Esophagus squamous epithelium (tissue), 5 donors: ENCODE data around the gene POF1B. TPM values are rescaled to one million over a fixed set of nuclear protein-coding genes. Genes with fewer than 3 reads are reported as not detected.

ENCODE experiments used
- DNase-seq: peaks from one replicate; lab custom pipeline; 2025; lab: John Stamatoyannopoulos, UW
- H3K27ac ChIP-seq, 4 donors: fragments of 200-600 bp; sonication (generic); one replicate each; pipeline ENCODE4 v1.5.1; 2016 to 2019; ENCODE audit warnings: mild to moderate bottlenecking in 1 of 4
- H3K27me3 ChIP-seq, 4 donors: fragments of 200-600 bp; sonication (generic); 1 replicate in 3 of 4; 2 replicates in 1 of 4; pipeline versions ENCODE4 v1.5.1 to v1.6.0; 2017 to 2021; ENCODE audit warnings: antibody characterized with exemption in 1 of 4
- H3K36me3 ChIP-seq, 3 donors: fragments of 200-600 bp; sonication (generic); one replicate each; pipeline ENCODE4 v1.5.1; 2016 to 2019
- H3K4me1 ChIP-seq, 3 donors: fragments of 200-600 bp; sonication (generic); one replicate each; pipeline ENCODE4 v1.5.1; 2017 to 2019
- H3K4me3 ChIP-seq, 4 donors: fragments of 200-600 bp; sonication (generic); 1 replicate in 3 of 4; 2 replicates in 1 of 4; pipeline ENCODE4 v1.5.1; 2016 to 2019; ENCODE audit warnings: mild to moderate bottlenecking in 2 of 4, moderate library complexity in 1 of 4
- H3K9me3 ChIP-seq, 3 donors: fragments of 200-600 bp; sonication (generic); one replicate each; pipeline ENCODE4 v1.5.1; 2016 to 2019
- CTCF ChIP-seq, 6 experiments: fragments of 450-650 bp in 4 of 6; fragments of 200-600 bp in 2 of 6; sonication (generic) in 2 of 6; IDR thresholded peaks; one replicate each; pipeline ENCODE4 v1.5.1; 2016 to 2019; ENCODE audit warnings: antibody characterized with exemption in 6 of 6, mild to moderate bottlenecking in 4 of 6, moderate library complexity in 4 of 6
- POLR2A ChIP-seq, 4 donors: fragments of 450-650 bp; IDR thresholded peaks; one replicate each; pipeline ENCODE4 v1.6.1; 2017; ENCODE audit warnings: antibody characterized with exemption in 4 of 4, mild to moderate bottlenecking in 4 of 4, moderate library complexity in 3 of 4
- WGBS, 2 donors: methylation state at CpG; one replicate each; pipeline ENCODE4 v1.1.5; 2018; 5-methylcytosine and 5-hydroxymethylcytosine counted together
- intact Hi-C: fragments of 100-400 bp; cut with DNase I; formaldehyde crosslinking; loops from one replicate; pipeline ENCODE4 v1.15.0; 2022
- total RNA-seq, 4 donors: library from RNA; depleted of rRNA; stranded (reverse); fragments of >200 nt; gene quantifications; one replicate each; pipeline ENCODE4 v1.1.0, GENCODE V29; 2016
- donor health status: DM: yes; HTN: yes; CAD: no.

Gene POF1B
- total RNA-seq, 4 donors from 2014 or later, result 31.2 to 53.4 (median 39.6) TPM

GRCh38 chrX:85381602-85382001 lies 2.1 kb upstream of the POF1B start:
- H3K27me3 ChIP-seq, result no peaks in the 10 kb centered on the region

GRCh38 chrX:85378461-85378860 lies 1.0 kb downstream of the POF1B start:
- Histone ChIP-seq H3K4me1 (peaks cover 0 to 4% (median 0%) of the 10 kb centered on the region in 3 donors), H3K4me3 (peak overlapping the region; percentile 30 to 53 (median 44)), H3K27me3 (no peaks in the 10 kb centered on the region), H3K36me3 (no peaks in the 10 kb centered on the region), H3K27ac (peak overlapping the region; percentile 57 to 84 (median 76)), H3K9me3 (no peaks in the 10 kb centered on the region)
- DNase-seq, result no peak
- no peak for TF ChIP-seq CTCF (IDR thresholded peaks at IDR 0.05)
- TF ChIP-seq POLR2A (IDR thresholded peaks at IDR 0.05), result no peak
- intact Hi-C loops, result no loop called here
- WGBS, 2 donors, result 34 to 39% methylated on average over 2 of the region's 2 CpGs

More at GRCh38 chrX:85381602-85382001, 2.1 kb upstream of the POF1B start:
- Histone ChIP-seq H3K9me3 (no peaks in the 10 kb centered on the region), H3K4me3 (no peak overlapping the region), H3K27ac (no peak overlapping the region), H3K4me1 (peaks cover 0 to 4% (median 0%) of the 10 kb centered on the region in 3 donors), H3K36me3 (no peaks in the 10 kb centered on the region)
- intact Hi-C loops, result no loop called here
- WGBS, 2 donors, result 61 to 83% methylated on average over 3 of the region's 3 CpGs
- TF ChIP-seq CTCF (IDR thresholded peaks at IDR 0.05) (no peak), POLR2A (IDR thresholded peaks at IDR 0.05) (no peak)
- DNase-seq, result no peak

- H3K9me3 ChIP-seq, result no peaks in the 10 kb centered on the region
- H3K27ac ChIP-seq, result peak overlapping the region; percentile 10 to 75 (median 50)
- intact Hi-C loops, result no loop called here
- peak overlapping the region in 3 of 4 donors; percentile 10 to 21 (median 18) for H3K4me3 ChIP-seq
- peaks cover 0 to 4% (median 0%) of the 10 kb centered on the region in 3 donors for H3K4me1 ChIP-seq
- no peak for DNase-seq
- no peaks in the 10 kb centered on the region for H3K27me3 ChIP-seq
- no peaks in the 10 kb centered on the region for H3K36me3 ChIP-seq
- TF ChIP-seq CTCF (IDR thresholded peaks at IDR 0.05) (no peak), POLR2A (IDR thresholded peaks at IDR 0.05) (no peak)
- WGBS, 2 donors, result 16 to 33% methylated on average over 3 to 5 of the region's 5 CpGs
Measured at GRCh38 chrX:85375333-85375738, 4.1 kb downstream of the POF1B start.

GRCh38 chrX:85365370-85365995 lies 14.0 kb downstream of the POF1B start:
- no peaks in the 10 kb centered on the region for H3K9me3 ChIP-seq
- TF ChIP-seq CTCF (IDR thresholded peaks at IDR 0.05) (no peak), POLR2A (IDR thresholded peaks at IDR 0.05) (no peak)
- H3K4me1 ChIP-seq, result no peaks in the 10 kb centered on the region
- 65% methylated on average over 2 of the region's 4 CpGs; no CpG with 5 or more reads in 1 of the 2 donors for WGBS, 2 donors
- H3K27me3 ChIP-seq, result no peaks in the 10 kb centered on the region
- DNase-seq, result no peak
- H3K27ac ChIP-seq, result no peak overlapping the region
- intact Hi-C loops, result no loop called here
- H3K4me3 ChIP-seq, result no peak overlapping the region
- H3K36me3 ChIP-seq, result peaks cover 0 to 5% (median 0%) of the 10 kb centered on the region in 3 donors

- H3K27ac ChIP-seq, result peak overlapping the region in 1 of 4 donors; percentile 36
Measured at GRCh38 chrX:85359051-85359450, 20.4 kb downstream of the POF1B start.

More at GRCh38 chrX:85359051-85359450, 20.4 kb downstream of the POF1B start:
- H3K27me3 ChIP-seq, result no peaks in the 10 kb centered on the region
- no peak overlapping the region for H3K4me3 ChIP-seq
- no peak for TF ChIP-seq CTCF (IDR thresholded peaks at IDR 0.05)
- TF ChIP-seq POLR2A (IDR thresholded peaks at IDR 0.05), result no peak
- intact Hi-C loops, result no loop called here
- WGBS, 2 donors, result 50 to 60% methylated on average over 1 of the region's 1 CpG
- H3K36me3 ChIP-seq, result no peaks in the 10 kb centered on the region
- no peaks in the 10 kb centered on the region for H3K4me1 ChIP-seq
- no peaks in the 10 kb centered on the region for H3K9me3 ChIP-seq
- no peak for DNase-seq
